Measurements from ENCODE around the gene ACSBG1.

Gene ACSBG1

GRCh38 chr15:78130466-78131294, 103.7 kb downstream of the ACSBG1 start:
- DNase-seq (ENCODE audit: low spot score): no peak

GRCh38 chr15:78129751-78130287, 104.5 kb downstream of the ACSBG1 start:
- no peak for DNase-seq (ENCODE audit: low spot score)

- DNase-seq (ENCODE audit: low spot score): no peak
Observed at GRCh38 chr15:78129077-78129750, 105.2 kb downstream of the ACSBG1 start.

DNA sequence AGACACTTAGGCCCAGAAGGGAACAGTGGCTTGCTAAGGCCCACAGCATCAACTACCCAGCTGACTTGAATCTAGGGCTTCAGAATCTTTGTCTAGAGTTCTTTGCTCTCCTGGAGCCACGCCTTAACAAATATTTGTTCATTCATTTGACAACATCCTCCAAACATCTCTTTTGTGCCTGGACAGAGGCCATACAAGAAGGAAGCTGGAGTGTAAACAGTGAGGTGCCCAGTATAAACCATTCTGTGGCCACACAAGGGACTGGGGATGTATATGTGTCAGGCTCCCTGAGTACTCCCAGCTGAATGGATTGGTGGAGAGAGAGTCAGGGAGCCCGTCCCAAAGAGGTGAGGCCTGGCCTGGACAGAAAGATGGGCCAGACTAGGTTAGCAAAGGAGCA, 106.5 kb downstream of the ACSBG1 start:
- no peak for DNase-seq (ENCODE audit: low spot score)

GRCh38 chr15:78125267-78125666, 109.1 kb downstream of the ACSBG1 start:
- no peak for DNase-seq (ENCODE audit: low spot score)

DNA sequence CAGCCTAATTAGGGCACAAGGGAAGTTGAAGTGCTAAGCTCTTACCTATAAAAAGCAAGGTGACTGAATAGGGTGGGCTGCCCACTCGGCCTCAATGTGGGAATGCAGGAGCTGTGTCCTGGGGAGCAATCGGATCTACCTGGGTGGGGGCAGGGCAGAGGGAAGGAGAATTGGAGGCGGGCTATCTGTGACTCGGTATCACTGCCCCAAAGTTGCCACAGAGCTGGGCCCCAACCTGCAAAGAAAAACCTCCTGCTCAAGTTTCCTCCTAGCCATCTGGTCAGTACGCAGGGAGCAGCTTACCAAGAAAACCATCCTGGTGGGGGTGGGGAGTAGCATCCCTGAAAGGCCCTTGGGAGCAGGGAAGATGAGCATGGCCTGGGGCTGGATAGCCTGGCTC, 113.8 kb downstream of the ACSBG1 start:
- no peak for DNase-seq (ENCODE audit: low spot score)
